ENCODE results near the gene VEGFD. TPM values are rescaled to one million over a fixed set of nuclear protein-coding genes. Genes with fewer than 3 reads are reported as not detected.

VEGFD gene
- total and polyA plus RNA-seq, 5 donors from 2014 or later: not detected

DNA sequence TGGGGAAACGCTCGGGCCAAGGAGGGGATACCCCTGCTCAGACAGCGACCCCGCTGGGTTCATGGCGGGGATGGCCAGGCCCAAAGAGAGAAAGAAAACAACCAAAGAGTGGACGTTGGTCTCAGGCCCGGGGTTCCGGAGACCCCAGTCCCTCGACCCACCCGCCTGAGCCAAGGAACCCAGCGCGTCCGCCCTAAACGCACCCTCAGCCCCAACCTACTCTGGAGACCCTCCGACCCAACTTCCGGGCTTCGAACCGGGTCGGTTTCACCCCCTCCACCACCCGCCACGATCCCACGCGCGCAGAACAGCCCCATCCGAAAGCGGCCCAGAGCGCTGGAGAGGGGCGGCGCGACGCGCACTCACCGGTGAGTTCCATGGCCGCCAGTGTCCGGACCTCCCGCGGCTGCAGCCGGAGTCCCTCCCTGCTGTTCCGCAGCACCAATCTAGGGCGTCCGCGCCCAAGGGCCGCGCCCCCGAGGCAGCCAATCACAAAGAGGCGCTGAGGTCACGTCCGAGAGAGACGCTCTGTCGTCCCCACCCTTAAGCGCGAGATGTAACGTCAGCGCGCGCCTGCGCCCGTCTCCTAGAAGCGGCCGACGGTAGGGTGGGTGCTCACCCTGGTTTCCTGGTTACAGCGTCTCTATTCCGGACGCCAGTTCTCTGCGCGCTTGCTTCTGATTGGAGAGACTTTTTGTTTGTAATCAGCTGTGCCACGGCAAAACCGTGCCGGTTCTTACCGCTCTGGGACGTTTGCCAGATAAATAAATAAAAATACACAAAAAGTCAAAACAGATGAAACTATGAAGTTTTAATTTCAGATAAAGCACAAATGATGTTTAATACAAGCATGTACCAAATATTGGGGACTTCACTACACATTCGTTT is 48.8 kb downstream of the VEGFD start, which contains the start of gene PIGA:
Gene PIGA, minus strand, starts transcription at position 389 of the 888 bp plus-strand sequence. CDS start 3,593 bp downstream, outside the sequence.
- peaks cover 14 to 29% (median 21%) of the 10 kb centered on the region in 4 donors for H3K4me1 Mint-ChIP-seq
- H3K36me3 Mint-ChIP-seq: no peaks in the 10 kb centered on the region
- H3K4me1 ChIP-seq (ENCODE audit: control insufficient read depth, insufficient read depth, low read length, poor library complexity, severe bottlenecking): peaks cover 6% of the 10 kb centered on the region
- H3K9me3 ChIP-seq (ENCODE audit: control insufficient read depth in 2 of 2, low read length in 2 of 2): no peaks in the 10 kb centered on the region
- peaks cover 15% of the 10 kb centered on the region for H3K27me3 ChIP-seq (ENCODE audit: control insufficient read depth, insufficient read depth, low read length)
- peaks cover 16% of the 10 kb centered on the region for H3K27me3 Mint-ChIP-seq
- H3K9me3 Mint-ChIP-seq: peaks cover 0 to 2% (median 0%) of the 10 kb centered on the region in 7 donors
- ATAC-seq (ENCODE audit: low read depth in 2 of 2): peak; percentile 97 to 98
- peaks cover 13% of the 10 kb centered on the region for H3K36me3 ChIP-seq (ENCODE audit: control insufficient read depth, insufficient read depth, low read length)
- peak within 1 kb of the TSS; percentile 91 to 98 (median 95) for H3K4me3 Mint-ChIP-seq
- DNase-seq: peak; percentile 87 to 96 (median 91)
- H3K4me3 ChIP-seq (ENCODE audit: low read depth, low read length): peak within 1 kb of the TSS; percentile 85
- peak within 1 kb of the TSS; percentile 82 to 96 (median 95) for H3K27ac Mint-ChIP-seq
- peak within 1 kb of the TSS; percentile 85 for H3K27ac ChIP-seq (ENCODE audit: insufficient read depth, low read length, poor library complexity, severe bottlenecking)

DNA sequence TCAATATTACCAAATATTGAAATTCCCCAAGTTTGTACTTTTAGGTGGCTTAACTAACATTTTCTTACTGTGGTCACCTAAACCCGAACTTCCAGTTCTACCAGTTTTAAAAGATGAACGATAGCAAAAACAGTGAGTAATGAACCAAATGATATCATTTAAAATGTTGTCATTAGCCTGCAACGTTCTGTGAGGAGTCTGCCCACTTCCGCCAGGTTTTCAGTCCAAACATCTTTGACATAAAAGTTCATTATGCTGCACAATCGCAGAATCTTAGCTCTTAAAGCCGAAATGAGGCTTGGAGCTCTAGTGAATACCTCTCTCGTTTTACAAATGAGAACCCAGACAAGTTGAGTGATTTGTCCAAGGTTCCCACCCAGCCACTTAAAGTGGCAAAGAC is 49.7 kb downstream of the VEGFD start:
- ATAC-seq (ENCODE audit: low read depth in 2 of 2): no peak

GRCh38 chrX:15328821-15329220 is 55.4 kb downstream of the VEGFD start:
- Mint-ChIP-seq H3K36me3 (peaks cover 7% of the 10 kb centered on the region), H3K27me3 (no peaks in the 10 kb centered on the region), H3K9me3 (peaks cover 0 to 2% (median 0%) of the 10 kb centered on the region in 7 donors), H3K4me1 (peaks cover 13 to 18% (median 16%) of the 10 kb centered on the region in 4 donors), H3K4me3 (no peak overlapping the region), H3K27ac (no peak overlapping the region)
- Histone ChIP-seq H3K9me3 (ENCODE audit: control insufficient read depth in 2 of 2, low read length in 2 of 2) (no peaks in the 10 kb centered on the region), H3K27me3 (ENCODE audit: control insufficient read depth, insufficient read depth, low read length) (no peaks in the 10 kb centered on the region), H3K27ac (ENCODE audit: insufficient read depth, low read length, poor library complexity, severe bottlenecking) (no peak overlapping the region), H3K36me3 (ENCODE audit: control insufficient read depth, insufficient read depth, low read length) (peaks cover 35% of the 10 kb centered on the region), H3K4me3 (ENCODE audit: low read depth, low read length) (no peak overlapping the region), H3K4me1 (ENCODE audit: control insufficient read depth, insufficient read depth, low read length, poor library complexity, severe bottlenecking) (no peaks in the 10 kb centered on the region)
- no peak for ATAC-seq (ENCODE audit: low read depth in 2 of 2)
- DNase-seq: no peak

More for the DNA sequence above, 49.7 kb downstream of the VEGFD start:
- Histone ChIP-seq H3K27me3 (ENCODE audit: control insufficient read depth, insufficient read depth, low read length) (peaks cover 15% of the 10 kb centered on the region), H3K9me3 (ENCODE audit: control insufficient read depth in 2 of 2, low read length in 2 of 2) (no peaks in the 10 kb centered on the region), H3K36me3 (ENCODE audit: control insufficient read depth, insufficient read depth, low read length) (peaks cover 18% of the 10 kb centered on the region), H3K4me3 (ENCODE audit: low read depth, low read length) (peak overlapping the region; percentile 85), H3K27ac (ENCODE audit: insufficient read depth, low read length, poor library complexity, severe bottlenecking) (peak overlapping the region; percentile 85), H3K4me1 (ENCODE audit: control insufficient read depth, insufficient read depth, low read length, poor library complexity, severe bottlenecking) (peaks cover 6% of the 10 kb centered on the region)
- peak overlapping the region; percentile 91 to 98 (median 95) for H3K4me3 Mint-ChIP-seq
- DNase-seq: peak; percentile 7 to 59 (median 48)
- peaks cover 14% of the 10 kb centered on the region for H3K27me3 Mint-ChIP-seq
- H3K4me1 Mint-ChIP-seq: peaks cover 14 to 29% (median 21%) of the 10 kb centered on the region in 4 donors
- H3K36me3 Mint-ChIP-seq: no peaks in the 10 kb centered on the region
- H3K9me3 Mint-ChIP-seq: peaks cover 0 to 2% (median 0%) of the 10 kb centered on the region in 7 donors
- peak overlapping the region; percentile 79 to 96 (median 95) for H3K27ac Mint-ChIP-seq

DNA sequence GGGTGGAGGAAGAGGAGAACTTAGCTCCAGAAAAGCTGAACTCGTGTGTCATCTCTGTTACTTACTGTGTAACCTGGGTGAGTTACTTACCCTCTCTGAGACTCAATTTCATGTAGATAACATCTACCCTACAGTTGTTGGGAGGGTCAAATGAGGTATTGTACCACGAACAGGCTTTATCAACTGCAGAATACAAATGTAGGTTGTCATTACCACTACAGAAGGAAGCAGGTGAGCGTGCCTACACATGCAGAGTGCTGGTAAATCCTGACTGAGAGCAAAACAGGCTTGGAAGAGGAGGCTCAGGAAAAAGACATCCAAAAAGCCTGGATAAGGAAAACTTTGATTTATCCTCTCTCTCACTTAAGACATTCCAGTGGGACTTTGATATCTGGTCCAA is 56.1 kb downstream of the VEGFD start:
- Histone ChIP-seq H3K4me1 (ENCODE audit: control insufficient read depth, insufficient read depth, low read length, poor library complexity, severe bottlenecking) (no peaks in the 10 kb centered on the region), H3K27me3 (ENCODE audit: control insufficient read depth, insufficient read depth, low read length) (no peaks in the 10 kb centered on the region), H3K4me3 (ENCODE audit: low read depth, low read length) (no peak overlapping the region), H3K9me3 (ENCODE audit: control insufficient read depth in 2 of 2, low read length in 2 of 2) (no peaks in the 10 kb centered on the region), H3K27ac (ENCODE audit: insufficient read depth, low read length, poor library complexity, severe bottlenecking) (no peak overlapping the region), H3K36me3 (ENCODE audit: control insufficient read depth, insufficient read depth, low read length) (peaks cover 37% of the 10 kb centered on the region)
- peaks cover 9 to 18% (median 16%) of the 10 kb centered on the region in 4 donors for H3K4me1 Mint-ChIP-seq
- no peaks in the 10 kb centered on the region for H3K27me3 Mint-ChIP-seq
- H3K36me3 Mint-ChIP-seq: peaks cover 8% of the 10 kb centered on the region
- DNase-seq: no peak
- no peak for ATAC-seq (ENCODE audit: low read depth in 2 of 2)
- H3K9me3 Mint-ChIP-seq: peaks cover 0 to 2% (median 0%) of the 10 kb centered on the region in 7 donors
- no peak overlapping the region for H3K27ac Mint-ChIP-seq
- no peak overlapping the region for H3K4me3 Mint-ChIP-seq

DNA sequence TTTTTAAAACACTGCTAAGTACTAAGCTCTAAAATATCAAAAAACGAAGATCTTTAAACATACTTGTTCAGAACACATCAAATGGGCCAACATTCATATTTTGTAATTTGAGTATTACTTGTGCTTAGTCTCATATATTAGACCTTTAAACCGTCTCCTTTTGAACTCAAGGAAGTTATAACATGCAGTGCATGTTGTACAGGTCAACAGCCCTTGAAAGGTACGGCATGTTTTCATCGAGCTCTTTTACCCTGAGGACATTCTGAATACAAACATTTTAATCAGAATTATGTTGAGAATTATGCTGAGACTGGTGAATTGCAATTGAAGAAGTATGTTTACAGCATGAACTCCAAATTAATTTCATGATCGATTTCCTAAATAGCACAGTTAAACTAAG is 61.7 kb downstream of the VEGFD start:
- DNase-seq (no peak), ATAC-seq (ENCODE audit: low read depth in 2 of 2) (no peak)
- H3K36me3 ChIP-seq (ENCODE audit: control insufficient read depth, insufficient read depth, low read length): peaks cover 24% of the 10 kb centered on the region
- no peak overlapping the region for H3K4me3 ChIP-seq (ENCODE audit: low read depth, low read length)
- no peaks in the 10 kb centered on the region for H3K9me3 Mint-ChIP-seq
- no peak overlapping the region for H3K4me3 Mint-ChIP-seq
- H3K27me3 Mint-ChIP-seq: no peaks in the 10 kb centered on the region
- no peaks in the 10 kb centered on the region for H3K9me3 ChIP-seq (ENCODE audit: control insufficient read depth in 2 of 2, low read length in 2 of 2)
- no peaks in the 10 kb centered on the region for H3K4me1 ChIP-seq (ENCODE audit: control insufficient read depth, insufficient read depth, low read length, poor library complexity, severe bottlenecking)
- H3K27ac ChIP-seq (ENCODE audit: insufficient read depth, low read length, poor library complexity, severe bottlenecking): no peak overlapping the region
- peaks cover 25% of the 10 kb centered on the region for H3K36me3 Mint-ChIP-seq
- no peak overlapping the region for H3K27ac Mint-ChIP-seq
- no peaks in the 10 kb centered on the region for H3K27me3 ChIP-seq (ENCODE audit: control insufficient read depth, insufficient read depth, low read length)
- H3K4me1 Mint-ChIP-seq: peaks cover 0 to 1% (median 1%) of the 10 kb centered on the region in 4 donors

GRCh38 chrX:15322072-15322471 is 62.1 kb downstream of the VEGFD start:
- no peaks in the 10 kb centered on the region for H3K9me3 Mint-ChIP-seq
- peaks cover 24% of the 10 kb centered on the region for H3K36me3 ChIP-seq (ENCODE audit: control insufficient read depth, insufficient read depth, low read length)
- DNase-seq: no peak
- no peak for ATAC-seq (ENCODE audit: low read depth in 2 of 2)
- H3K4me1 Mint-ChIP-seq: no peaks in the 10 kb centered on the region
- H3K4me3 ChIP-seq (ENCODE audit: low read depth, low read length): no peak overlapping the region
- no peak overlapping the region for H3K4me3 Mint-ChIP-seq
- H3K27me3 Mint-ChIP-seq: no peaks in the 10 kb centered on the region
- H3K4me1 ChIP-seq (ENCODE audit: control insufficient read depth, insufficient read depth, low read length, poor library complexity, severe bottlenecking): no peaks in the 10 kb centered on the region
- H3K9me3 ChIP-seq (ENCODE audit: control insufficient read depth in 2 of 2, low read length in 2 of 2): no peaks in the 10 kb centered on the region
- no peaks in the 10 kb centered on the region for H3K27me3 ChIP-seq (ENCODE audit: control insufficient read depth, insufficient read depth, low read length)
- H3K27ac ChIP-seq (ENCODE audit: insufficient read depth, low read length, poor library complexity, severe bottlenecking): no peak overlapping the region
- H3K36me3 Mint-ChIP-seq: peaks cover 25% of the 10 kb centered on the region
- no peak overlapping the region for H3K27ac Mint-ChIP-seq

DNA sequence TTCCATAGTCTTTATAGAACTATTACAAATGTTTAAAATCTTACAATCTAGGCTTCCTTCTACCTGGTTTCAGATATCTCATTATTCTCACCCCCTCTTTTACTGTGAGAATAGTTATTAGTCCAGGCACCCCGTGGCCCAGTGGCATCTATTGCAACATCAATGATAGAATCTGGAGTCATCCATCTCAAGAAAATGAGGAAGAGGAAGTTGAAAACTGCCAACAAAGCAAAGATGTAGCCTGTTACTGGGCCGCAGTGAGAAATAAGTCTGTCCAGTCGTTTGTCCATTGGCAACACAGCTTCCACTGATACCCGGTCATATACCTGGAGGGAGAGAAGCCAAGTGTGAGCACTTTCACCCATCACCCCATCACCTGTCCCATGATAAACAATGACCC is 62.8 kb downstream of the VEGFD start:
- peaks cover 24% of the 10 kb centered on the region for H3K36me3 ChIP-seq (ENCODE audit: control insufficient read depth, insufficient read depth, low read length)
- no peaks in the 10 kb centered on the region for H3K4me1 Mint-ChIP-seq
- no peaks in the 10 kb centered on the region for H3K27me3 Mint-ChIP-seq
- H3K9me3 ChIP-seq (ENCODE audit: control insufficient read depth in 2 of 2, low read length in 2 of 2): no peaks in the 10 kb centered on the region
- ATAC-seq (ENCODE audit: low read depth in 2 of 2) (no peak), DNase-seq (no peak)
- H3K9me3 Mint-ChIP-seq: no peaks in the 10 kb centered on the region
- H3K27ac ChIP-seq (ENCODE audit: insufficient read depth, low read length, poor library complexity, severe bottlenecking): no peak overlapping the region
- H3K36me3 Mint-ChIP-seq: peaks cover 25% of the 10 kb centered on the region
- H3K27ac Mint-ChIP-seq: no peak overlapping the region
- H3K27me3 ChIP-seq (ENCODE audit: control insufficient read depth, insufficient read depth, low read length): no peaks in the 10 kb centered on the region
- H3K4me1 ChIP-seq (ENCODE audit: control insufficient read depth, insufficient read depth, low read length, poor library complexity, severe bottlenecking): no peaks in the 10 kb centered on the region
- H3K4me3 Mint-ChIP-seq: no peak overlapping the region
- H3K4me3 ChIP-seq (ENCODE audit: low read depth, low read length): no peak overlapping the region

Data from CD4-positive, CD25-positive, alpha-beta regulatory T cell (primary cell).